Upper lobe of right lung (tissue), 1 donor: Measurements from ENCODE around the gene ACOT7. TPM values are rescaled to one million over a fixed set of nuclear protein-coding genes. Genes with fewer than 3 reads are reported as not detected.

Experiments
- ATAC-seq: fragments of 200-7000 bp; cut with Tn5 transposase; one replicate; pipeline ENCODE4 v1.9.1; 2020; ENCODE audit warnings: mild to moderate bottlenecking, moderate library complexity
- DNase-seq: peaks from one replicate; pipeline ENCODE4 v3.0.0-alpha.2; 2020
- H3K27ac ChIP-seq: fragments of 200-600 bp; one replicate; pipeline ENCODE4 v1.8.0; 2022
- H3K27me3 ChIP-seq: fragments of 200-600 bp; one replicate; pipeline ENCODE4 v1.8.0; 2022; ENCODE audit warnings: mild to moderate bottlenecking
- H3K36me3 ChIP-seq: fragments of 200-600 bp; one replicate; pipeline ENCODE4 v1.8.0; 2022
- H3K4me1 ChIP-seq: fragments of 200-600 bp; one replicate; pipeline ENCODE4 v1.8.0; 2022
- H3K4me3 ChIP-seq: fragments of 200-600 bp; one replicate; pipeline ENCODE4 v1.8.0; 2022; ENCODE audit warnings: mild to moderate bottlenecking
- H3K9me3 ChIP-seq: fragments of 200-600 bp; one replicate; pipeline ENCODE4 v1.8.0; 2022
- intact Hi-C: fragments of 100-400 bp; cut with DNase I; formaldehyde crosslinking; loops from one replicate; pipeline ENCODE4 v1.11.0; 2022
- microRNA-seq: library from miRNA; unstranded; fragments of <30 nt; microRNA quantifications from one replicate; pipeline ENCODE4 v1.2.0, GENCODE V29; 2020; ENCODE audit warnings: borderline microRNAs expressed
- total RNA-seq: library from RNA; stranded (reverse); fragmentation: NEBNext Ultra II Directional; extraction: Animal tissue kit (Norgen Biotek cat#: 25700); gene quantifications from one replicate; pipeline ENCODE4 v1.2.1, GENCODE V29; 2021
- TF ChIP-seq, protein P1 (sequence below): fragments of 200-600 bp; IDR thresholded peaks from one replicate; pipeline ENCODE4 v1.8.0; 2022; ENCODE audit warnings: antibody characterized with exemption
- donor health status: DM: no; HTN: yes; CAD: no; lungs with severe emphysema.

Gene ACOT7
- total RNA-seq, 1 donor from 2014 or later: 22.8 TPM

DNA sequence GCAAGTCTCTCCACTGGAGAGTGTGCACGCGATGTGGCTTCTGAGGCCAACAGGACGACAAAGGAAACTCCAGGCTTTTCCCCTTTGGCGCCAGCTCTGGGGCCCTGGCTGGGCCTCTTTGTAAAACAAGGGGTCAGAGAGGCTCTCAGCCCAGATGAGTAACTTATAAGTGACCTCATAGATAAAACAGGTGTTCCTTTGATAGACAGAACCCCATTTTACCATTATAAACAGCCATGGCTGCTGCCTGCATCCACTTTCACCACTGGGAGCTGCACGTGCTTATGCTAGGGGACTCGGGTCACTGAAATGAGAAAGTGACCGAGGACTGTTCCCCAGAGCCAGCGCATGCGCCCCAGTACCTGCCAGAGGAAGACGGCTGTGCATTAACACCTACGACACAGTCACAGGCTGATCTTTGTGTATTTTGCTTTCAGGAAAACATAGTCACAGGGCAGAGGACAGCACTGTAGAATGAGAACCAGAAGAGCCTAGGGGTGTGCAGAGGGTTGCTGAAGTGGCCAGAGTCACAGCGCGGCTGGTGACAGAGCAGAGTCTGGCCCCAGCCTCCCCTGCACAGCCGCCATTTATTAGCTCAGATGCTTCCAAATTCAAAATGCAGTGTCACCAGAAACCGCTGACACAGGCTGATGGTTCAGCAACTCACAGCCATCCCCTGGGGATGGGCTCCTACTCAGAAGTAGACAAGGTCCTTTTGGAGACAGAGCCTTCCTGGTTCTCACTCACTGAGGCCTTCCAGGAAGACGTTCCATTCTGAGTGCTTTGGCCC, 175.0 kb downstream of the ACOT7 start:
- H3K4me1 ChIP-seq: no peaks in the 10 kb centered on the region
- no peaks in the 10 kb centered on the region for H3K9me3 ChIP-seq
- H3K27me3 ChIP-seq: no peaks in the 10 kb centered on the region
- DNase-seq: no peak
- intact Hi-C loops: no loop called here
- peak; percentile 25 for ATAC-seq
- H3K36me3 ChIP-seq: peaks cover 8% of the 10 kb centered on the region
- H3K4me3 ChIP-seq: no peak overlapping the region
- TF ChIP-seq, protein P1, sequence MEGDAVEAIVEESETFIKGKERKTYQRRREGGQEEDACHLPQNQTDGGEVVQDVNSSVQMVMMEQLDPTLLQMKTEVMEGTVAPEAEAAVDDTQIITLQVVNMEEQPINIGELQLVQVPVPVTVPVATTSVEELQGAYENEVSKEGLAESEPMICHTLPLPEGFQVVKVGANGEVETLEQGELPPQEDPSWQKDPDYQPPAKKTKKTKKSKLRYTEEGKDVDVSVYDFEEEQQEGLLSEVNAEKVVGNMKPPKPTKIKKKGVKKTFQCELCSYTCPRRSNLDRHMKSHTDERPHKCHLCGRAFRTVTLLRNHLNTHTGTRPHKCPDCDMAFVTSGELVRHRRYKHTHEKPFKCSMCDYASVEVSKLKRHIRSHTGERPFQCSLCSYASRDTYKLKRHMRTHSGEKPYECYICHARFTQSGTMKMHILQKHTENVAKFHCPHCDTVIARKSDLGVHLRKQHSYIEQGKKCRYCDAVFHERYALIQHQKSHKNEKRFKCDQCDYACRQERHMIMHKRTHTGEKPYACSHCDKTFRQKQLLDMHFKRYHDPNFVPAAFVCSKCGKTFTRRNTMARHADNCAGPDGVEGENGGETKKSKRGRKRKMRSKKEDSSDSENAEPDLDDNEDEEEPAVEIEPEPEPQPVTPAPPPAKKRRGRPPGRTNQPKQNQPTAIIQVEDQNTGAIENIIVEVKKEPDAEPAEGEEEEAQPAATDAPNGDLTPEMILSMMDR: no peak
- no peak overlapping the region for H3K27ac ChIP-seq

Small RNAs within 50 kb of the gene (microRNA-seq; reads per million reads assigned to microRNA genes)
- not detected for gene MIR4252

Other genes starting within 250 kb of the ACOT7 start
- 0.23 TPM for gene CHD5, start 213.4 kb downstream of the ACOT7 start, total RNA-seq
- 308 TPM for gene RPL22, start 194.2 kb downstream of the ACOT7 start, total RNA-seq
- gene RNF207, start 187.6 kb downstream of the ACOT7 start, total RNA-seq: 12.7 TPM
- gene ICMT, start 157.8 kb downstream of the ACOT7 start, total RNA-seq: 56.9 TPM
- not detected for gene HES3, start 149.6 kb downstream of the ACOT7 start, total RNA-seq
- 16.9 TPM for gene GPR153, start 132.7 kb downstream of the ACOT7 start, total RNA-seq
- gene HES2, start 26.2 kb upstream of the ACOT7 start, total RNA-seq: 5.7 TPM
- gene ESPN, start 31.0 kb upstream of the ACOT7 start, total RNA-seq: 4.3 TPM
- gene TNFRSF25, start 72.4 kb upstream of the ACOT7 start, total RNA-seq: 10.0 TPM
- gene PLEKHG5, start 97.9 kb upstream of the ACOT7 start, total RNA-seq: 12.2 TPM
- 23.6 TPM for gene NOL9, start 160.7 kb upstream of the ACOT7 start, total RNA-seq
- not detected for gene TAS1R1, start 161.5 kb upstream of the ACOT7 start, total RNA-seq
- 31.5 TPM for gene ZBTB48, start 186.2 kb upstream of the ACOT7 start, total RNA-seq
- 21.8 TPM for gene KLHL21, start 209.1 kb upstream of the ACOT7 start, total RNA-seq
- 10.8 TPM for gene PHF13, start 220.0 kb upstream of the ACOT7 start, total RNA-seq
- gene THAP3, start 231.1 kb upstream of the ACOT7 start, total RNA-seq: 15.3 TPM